Measurements from ENCODE around the gene ACER2. TPM values are rescaled to one million over a fixed set of nuclear protein-coding genes. Genes with fewer than 3 reads are reported as not detected.

The ACER2 gene
- total RNA-seq, 1 experiment from 2014 or later = 9.6 TPM

GRCh38 chr9:19456426-19456825 is 47.6 kb downstream of the ACER2 start:
- no peak for DNase-seq
- Histone ChIP-seq H3K9me3 (ENCODE audit: control insufficient read depth, low read depth, low read length) (no peaks in the 10 kb centered on the region), H3K9ac (ENCODE audit: extremely low read depth, insufficient read length, low read length) (no peak overlapping the region), H3K18ac (ENCODE audit: insufficient read length, low read depth, low read length) (no peak overlapping the region), H3K27me3 (ENCODE audit: insufficient read depth, low read length) (no peaks in the 10 kb centered on the region), H3K23me2 (ENCODE audit: insufficient read length, low read depth, low read length, poor library complexity, severe bottlenecking) (no peaks in the 10 kb centered on the region), H3K79me2 (ENCODE audit: insufficient read depth, low read length) (no peaks in the 10 kb centered on the region), H3K56ac (ENCODE audit: insufficient read length, low read depth, low read length) (no peak overlapping the region), H4K20me1 (ENCODE audit: control insufficient read depth, insufficient read depth, insufficient read length) (no peaks in the 10 kb centered on the region), H3K4me2 (ENCODE audit: insufficient read depth, insufficient read length, low read length) (no peak overlapping the region), H2BK15ac (ENCODE audit: low read depth, low read length) (no peak overlapping the region), H2AK5ac (ENCODE audit: insufficient read length, low read length) (no peak overlapping the region), H2BK12ac (ENCODE audit: insufficient read length, low read depth, low read length) (no peak overlapping the region), H3K4ac (ENCODE audit: low read depth, low read length) (no peak overlapping the region), H2BK20ac (ENCODE audit: low read depth, low read length, poor library complexity, severe bottlenecking) (no peak overlapping the region), H2BK5ac (ENCODE audit: insufficient read length, low read length) (no peak overlapping the region), H3K14ac (ENCODE audit: insufficient read depth, low read length) (0 out of 2 replicates have a peak overlapping the region, but pooled peaks have one; percentile 40), H3K27ac (ENCODE audit: insufficient read length, low read depth, low read length) (no peak overlapping the region), H2BK120ac (ENCODE audit: low read depth, low read length, poor library complexity, severe bottlenecking) (no peak overlapping the region), H2AFZ (ENCODE audit: low read length) (no peak overlapping the region), H3K4me1 (ENCODE audit: insufficient read depth, low read length) (no peaks in the 10 kb centered on the region), H3T11ph (ENCODE audit: low read length) (no peak overlapping the region), H3K23ac (ENCODE audit: insufficient read length, low read depth, low read length) (no peak overlapping the region), H3K79me1 (ENCODE audit: insufficient read depth, low read depth, low read length, poor library complexity, severe bottlenecking) (no peaks in the 10 kb centered on the region), H4K91ac (ENCODE audit: insufficient read length, low read depth, low read length) (no peak overlapping the region), H4K5ac (ENCODE audit: insufficient read length, low read depth, low read length) (no peak overlapping the region), H4K8ac (replicated peaks; ENCODE audit: insufficient read length, low read depth, low read length) (no peak overlapping the region)
- peaks cover 21 to 35% of the 10 kb centered on the region in 2 experiments for H3K4me1 Mint-ChIP-seq
- H3K4me3 Mint-ChIP-seq = no peak overlapping the region
- no CpG with 5 or more reads among the region's 3 CpGs for WGBS (ENCODE audit: extremely low coverage, insufficient read length, low lambda C conversion rate)
- no peak for TF ChIP-seq CTCF (conservative IDR thresholded peaks at IDR 0.05)
- H3K36me3 Mint-ChIP-seq (ENCODE audit: insufficient read depth in 1 of 3, low read depth in 3 of 3) = peaks cover 1 to 8% (median 8%) of the 10 kb centered on the region in 3 experiments; a peak in 6 of 7 replicates
- no peaks in the 10 kb centered on the region for H3K27me3 Mint-ChIP-seq (ENCODE audit: low read depth)
- H3K27ac Mint-ChIP-seq = peak overlapping the region in 1 of 3 experiments; percentile 75; a peak in 1 of 7 replicates
- no peaks in the 10 kb centered on the region for H3K9me3 Mint-ChIP-seq

Data from H9 (cell line).